Osteoblast (primary cell): ENCODE measurements around the gene PEX6. TPM values are rescaled to one million over a fixed set of nuclear protein-coding genes. Genes with fewer than 3 reads are reported as not detected.
A peak's percentile ranks its signal among the peaks of the same experiment; 100 is the strongest.

Experiments used
- DNase-seq: peaks from one replicate; pipeline ENCODE4 v3.0.0; 2011; ENCODE audit warnings: low spot score, mixed read lengths; ENCODE audit not compliant: insufficient read length; ENCODE audit errors: missing footprints
- H2AFZ ChIP-seq: 2 replicates; pipeline ENCODE4 v1.6.0; 2011; ENCODE audit warnings: mild to moderate bottlenecking, low read length
- H3K27ac ChIP-seq: 2 replicates; pipeline ENCODE4 v1.5.1; 2011; ENCODE audit warnings: mild to moderate bottlenecking, low read depth, low read length, moderate library complexity
- H3K27me3 ChIP-seq: 2 replicates; pipeline ENCODE4 v1.6.0; 2012; ENCODE audit warnings: mild to moderate bottlenecking, control low read depth, inconsistent platforms, low read length, moderate library complexity; ENCODE audit not compliant: insufficient read depth
- H3K36me3 ChIP-seq: 2 replicates; pipeline ENCODE4 v1.5.1; 2011; ENCODE audit warnings: mild to moderate bottlenecking, low read length, control low read depth, moderate library complexity; ENCODE audit not compliant: insufficient read depth
- H3K4me1 ChIP-seq: 2 replicates; pipeline ENCODE4 v1.5.1; 2011; ENCODE audit warnings: mild to moderate bottlenecking, low read length, control low read depth, moderate library complexity; ENCODE audit not compliant: insufficient read depth
- H3K4me2 ChIP-seq: 2 replicates; pipeline ENCODE4 v1.6.0; 2011; ENCODE audit warnings: mild to moderate bottlenecking, low read length; ENCODE audit not compliant: insufficient read depth
- H3K4me3 ChIP-seq: fragments of 200-600 bp; sonication (generic); 3 replicates; pipeline ENCODE4 v1.5.1; 2012; ENCODE audit warnings: mild to moderate bottlenecking, low read length, inconsistent platforms; ENCODE audit not compliant: insufficient read depth
- H3K79me2 ChIP-seq: 2 replicates; pipeline ENCODE4 v1.6.0; 2012; ENCODE audit warnings: mild to moderate bottlenecking, low read length, control low read depth, inconsistent platforms; ENCODE audit not compliant: insufficient read depth
- H3K9me3 ChIP-seq: 2 replicates; pipeline ENCODE4 v1.5.1; 2011; ENCODE audit warnings: low read depth, low read length, control low read depth
- H4K20me1 ChIP-seq: 2 replicates; pipeline ENCODE4 v1.6.0; 2012; ENCODE audit warnings: mild to moderate bottlenecking, low read length, control low read depth; ENCODE audit not compliant: insufficient read depth
- total RNA-seq: library from RNA; depleted of rRNA; stranded (reverse); fragments of >200 nt; gene quantifications from 2 replicates; pipeline ENCODE4 v1.2.3, GENCODE V29; 2012
- TF ChIP-seq, protein P1 (sequence below): IDR thresholded peaks from 2 replicates; pipeline ENCODE4 v1.5.1; 2011; ENCODE audit warnings: mild to moderate bottlenecking, low read depth, low read length, moderate library complexity; ENCODE audit errors: extremely low read depth

The PEX6 gene
- total RNA-seq, 1 donor, result 23.5 TPM

DNA sequence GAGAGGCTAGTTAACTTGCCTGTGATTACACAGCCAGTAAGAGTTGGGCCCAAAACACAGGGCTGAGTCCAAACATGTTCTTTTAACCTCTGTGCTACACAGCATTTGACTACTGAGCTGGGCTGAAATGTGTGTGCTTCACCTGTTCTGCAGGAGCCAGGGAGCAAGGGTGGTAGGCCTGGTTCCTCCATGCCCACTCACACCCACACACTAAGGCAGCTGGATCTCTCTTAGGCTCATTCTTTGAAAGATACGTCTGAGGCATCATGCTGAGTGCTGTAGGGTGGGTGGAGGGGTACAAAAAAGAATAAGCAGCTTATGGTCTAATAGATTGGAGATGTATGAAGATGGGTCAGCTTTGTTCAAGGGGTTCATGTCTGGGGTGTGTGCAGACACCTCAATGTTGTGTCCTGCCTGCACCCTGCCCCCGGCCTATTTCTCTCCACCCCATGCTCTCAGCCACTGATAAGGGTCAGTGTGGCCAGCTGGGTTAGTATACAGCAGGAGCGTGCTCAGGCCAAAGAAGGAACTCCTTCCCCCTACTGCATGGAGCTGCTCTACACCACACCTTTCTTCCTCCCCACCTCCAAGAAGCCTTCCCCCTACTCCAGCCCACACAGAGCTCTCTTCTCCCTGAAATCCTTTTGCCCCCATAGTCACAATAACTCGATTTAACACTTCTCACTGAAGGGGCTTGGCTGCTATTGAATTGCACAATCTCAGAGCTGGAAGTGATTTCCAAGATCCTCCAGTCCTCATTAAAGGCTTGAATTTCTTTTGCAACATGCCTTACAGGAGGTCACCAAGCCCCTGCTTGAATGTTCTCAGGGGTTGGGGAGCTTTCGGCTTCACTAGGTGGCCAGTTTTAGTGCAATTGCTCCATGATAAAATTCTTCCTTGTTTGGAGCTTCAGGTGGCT is 8.8 kb upstream of the PEX6 start:
- no peak overlapping the region for H3K4me2 ChIP-seq
- no peak overlapping the region for H2AFZ ChIP-seq
- H3K36me3 ChIP-seq, result peaks cover 20% of the 10 kb centered on the region
- peaks cover 22% of the 10 kb centered on the region for H4K20me1 ChIP-seq
- peaks cover 34% of the 10 kb centered on the region for H3K4me1 ChIP-seq
- H3K79me2 ChIP-seq, result peaks cover 46% of the 10 kb centered on the region
- TF ChIP-seq, protein P1, sequence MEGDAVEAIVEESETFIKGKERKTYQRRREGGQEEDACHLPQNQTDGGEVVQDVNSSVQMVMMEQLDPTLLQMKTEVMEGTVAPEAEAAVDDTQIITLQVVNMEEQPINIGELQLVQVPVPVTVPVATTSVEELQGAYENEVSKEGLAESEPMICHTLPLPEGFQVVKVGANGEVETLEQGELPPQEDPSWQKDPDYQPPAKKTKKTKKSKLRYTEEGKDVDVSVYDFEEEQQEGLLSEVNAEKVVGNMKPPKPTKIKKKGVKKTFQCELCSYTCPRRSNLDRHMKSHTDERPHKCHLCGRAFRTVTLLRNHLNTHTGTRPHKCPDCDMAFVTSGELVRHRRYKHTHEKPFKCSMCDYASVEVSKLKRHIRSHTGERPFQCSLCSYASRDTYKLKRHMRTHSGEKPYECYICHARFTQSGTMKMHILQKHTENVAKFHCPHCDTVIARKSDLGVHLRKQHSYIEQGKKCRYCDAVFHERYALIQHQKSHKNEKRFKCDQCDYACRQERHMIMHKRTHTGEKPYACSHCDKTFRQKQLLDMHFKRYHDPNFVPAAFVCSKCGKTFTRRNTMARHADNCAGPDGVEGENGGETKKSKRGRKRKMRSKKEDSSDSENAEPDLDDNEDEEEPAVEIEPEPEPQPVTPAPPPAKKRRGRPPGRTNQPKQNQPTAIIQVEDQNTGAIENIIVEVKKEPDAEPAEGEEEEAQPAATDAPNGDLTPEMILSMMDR, result no peak
- H3K9me3 ChIP-seq, result no peaks in the 10 kb centered on the region
- no peaks in the 10 kb centered on the region for H3K27me3 ChIP-seq
- no peak overlapping the region for H3K4me3 ChIP-seq
- DNase-seq, result no peak
- H3K27ac ChIP-seq, result no peak overlapping the region

DNA sequence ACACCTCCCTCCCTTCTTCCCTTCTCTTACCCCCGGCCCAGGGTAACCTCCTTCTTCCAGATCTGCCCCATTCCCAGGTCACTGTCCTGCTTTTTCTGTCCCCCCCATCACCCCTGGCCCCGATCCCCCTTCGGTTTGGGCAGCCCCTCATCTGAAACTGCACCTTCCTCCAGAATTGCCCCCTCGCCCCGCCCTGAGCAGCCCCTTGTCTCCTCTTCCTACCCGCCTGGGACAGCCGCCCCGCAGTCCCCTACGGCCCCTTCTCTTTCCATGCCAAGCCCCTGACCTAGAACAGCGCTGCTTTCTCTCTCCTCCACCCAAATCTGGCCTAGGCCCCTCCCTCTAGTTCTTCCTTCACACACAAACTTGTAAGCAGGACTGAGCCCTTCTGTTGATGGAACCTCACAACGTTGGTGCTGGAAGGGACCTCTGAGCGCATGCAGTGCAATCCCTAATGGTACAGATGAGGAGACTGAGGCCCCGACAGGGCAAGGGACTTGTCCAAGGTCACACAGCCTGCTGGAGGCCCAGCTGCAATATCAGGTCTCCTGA is 6.0 kb upstream of the PEX6 start:
- H2AFZ ChIP-seq, result peak overlapping the region; percentile 64

DNA sequence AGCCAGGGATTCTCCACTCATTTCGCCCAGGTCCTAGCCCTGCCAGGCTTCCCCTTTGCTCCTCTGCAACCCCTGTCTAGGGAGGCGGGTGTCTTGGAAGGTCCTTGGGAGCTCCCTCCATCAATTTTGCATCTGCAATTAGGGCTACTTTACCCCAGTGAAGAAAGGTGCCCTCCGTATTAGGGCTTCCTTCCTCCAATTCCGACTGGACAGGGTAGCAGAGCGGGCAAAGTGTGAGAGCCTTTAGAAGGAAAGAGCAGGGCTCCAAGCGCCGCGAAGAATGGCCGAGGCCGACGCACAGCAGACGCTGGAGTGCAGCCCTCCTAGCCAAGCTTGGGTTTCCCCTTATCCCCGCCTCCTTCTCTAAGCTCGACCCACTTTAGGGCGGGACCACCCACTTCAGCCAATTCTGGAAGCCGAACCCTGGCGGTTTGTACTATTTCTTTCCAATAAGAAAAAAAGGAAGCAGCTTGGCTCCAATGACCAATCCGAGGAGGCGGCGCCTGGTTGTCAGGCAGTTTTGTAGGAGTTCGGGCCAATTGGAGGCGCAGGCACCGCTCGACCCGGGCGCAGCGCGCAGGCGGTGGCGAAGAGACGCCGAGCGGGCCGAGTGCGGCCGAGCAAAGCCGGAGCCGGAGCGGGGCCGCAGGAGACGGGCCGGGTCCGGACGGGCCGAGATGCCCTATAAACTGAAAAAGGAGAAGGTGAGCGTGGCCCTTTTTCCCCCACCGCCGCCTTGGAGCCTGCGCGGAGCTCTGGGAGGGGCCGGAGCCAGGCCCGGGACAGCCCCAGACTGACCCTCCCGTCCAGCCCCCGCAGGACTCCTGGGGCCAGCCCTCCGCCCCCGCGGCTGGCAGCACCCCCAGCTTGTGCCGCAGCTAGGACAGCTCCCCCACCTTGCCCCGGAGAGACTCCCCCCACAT is 5.3 kb upstream of the PEX6 start, which contains the start of gene PPP2R5D:
Gene PPP2R5D, plus strand, starts transcription at position 570 of the 923 bp plus-strand sequence. Its CDS starts 108 bp downstream, at position 678.
- H3K79me2 ChIP-seq, result peaks cover 35% of the 10 kb centered on the region
- H2AFZ ChIP-seq, result peak within 1 kb of the TSS; percentile 82
- TF ChIP-seq, protein P1, result no peak
- peaks cover 22% of the 10 kb centered on the region for H4K20me1 ChIP-seq
- no peaks in the 10 kb centered on the region for H3K36me3 ChIP-seq
- peak within 1 kb of the TSS; percentile 81 for H3K4me3 ChIP-seq
- H3K27me3 ChIP-seq, result no peaks in the 10 kb centered on the region
- peak within 1 kb of the TSS; percentile 95 for H3K4me2 ChIP-seq
- H3K27ac ChIP-seq, result peak within 1 kb of the TSS; percentile 56
- H3K4me1 ChIP-seq, result peaks cover 42% of the 10 kb centered on the region
- DNase-seq, result peak; percentile 99
- H3K9me3 ChIP-seq, result no peaks in the 10 kb centered on the region

More for the DNA sequence above, 6.0 kb upstream of the PEX6 start:
- TF ChIP-seq, protein P1, result no peak
- no peak for DNase-seq
- H3K36me3 ChIP-seq, result peaks cover 6% of the 10 kb centered on the region
- no peaks in the 10 kb centered on the region for H3K9me3 ChIP-seq
- peak overlapping the region; percentile 87 for H3K4me2 ChIP-seq
- peak overlapping the region; percentile 81 for H3K4me3 ChIP-seq
- peaks cover 35% of the 10 kb centered on the region for H3K4me1 ChIP-seq
- no peaks in the 10 kb centered on the region for H3K27me3 ChIP-seq
- H3K79me2 ChIP-seq, result peaks cover 36% of the 10 kb centered on the region
- peaks cover 22% of the 10 kb centered on the region for H4K20me1 ChIP-seq
- peak overlapping the region; percentile 56 for H3K27ac ChIP-seq
